COLO668 (cell line): ENCODE data around the gene HINT2.

ENCODE experiments used
- DNase-seq: peaks from one replicate; lab custom pipeline; 2025; ENCODE audit not compliant: unreplicated experiment; lab: John Stamatoyannopoulos, UW

HINT2 gene

GRCh38 chr9:35841645-35841900 is 26.7 kb upstream of the HINT2 start:
- DNase-seq, result no peak

DNA sequence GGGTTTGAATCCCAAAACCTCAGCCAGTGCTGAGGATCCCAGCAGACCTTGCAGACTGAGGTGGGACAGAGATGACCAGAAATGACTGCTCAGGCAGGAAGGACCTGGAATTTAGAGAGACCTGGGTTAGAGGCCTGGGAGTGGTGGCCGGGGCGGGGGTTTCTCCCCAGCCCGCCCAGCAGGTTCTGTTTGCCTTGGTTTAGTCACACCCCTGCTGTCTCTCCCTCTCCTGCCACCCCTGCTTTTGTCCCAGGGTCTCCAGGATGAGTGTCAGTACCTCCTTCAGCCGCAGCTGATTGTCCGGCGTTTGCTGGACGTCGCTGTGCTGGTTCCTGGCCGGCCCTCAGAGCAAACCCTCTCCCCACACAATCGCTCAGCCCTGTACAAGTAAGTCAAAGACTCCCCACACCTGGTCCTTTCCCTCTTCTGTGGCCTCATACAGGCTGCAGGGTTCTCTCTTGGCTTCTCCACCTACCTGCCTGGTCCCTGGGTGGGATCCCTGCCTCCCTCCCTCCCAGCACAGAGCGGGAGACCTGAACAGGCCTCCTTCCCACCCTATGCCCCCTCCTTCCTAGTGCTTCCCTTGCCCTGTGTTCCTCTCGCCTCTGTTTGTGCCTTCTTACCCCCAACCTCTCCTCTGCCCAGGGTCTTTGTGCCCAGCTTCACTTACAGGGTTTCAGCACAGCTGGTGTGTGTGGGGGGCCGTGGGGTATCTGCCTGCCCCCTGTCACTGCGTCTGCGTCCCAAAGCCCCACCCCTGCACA is 26.2 kb upstream of the HINT2 start:
- no peak for DNase-seq

DNA sequence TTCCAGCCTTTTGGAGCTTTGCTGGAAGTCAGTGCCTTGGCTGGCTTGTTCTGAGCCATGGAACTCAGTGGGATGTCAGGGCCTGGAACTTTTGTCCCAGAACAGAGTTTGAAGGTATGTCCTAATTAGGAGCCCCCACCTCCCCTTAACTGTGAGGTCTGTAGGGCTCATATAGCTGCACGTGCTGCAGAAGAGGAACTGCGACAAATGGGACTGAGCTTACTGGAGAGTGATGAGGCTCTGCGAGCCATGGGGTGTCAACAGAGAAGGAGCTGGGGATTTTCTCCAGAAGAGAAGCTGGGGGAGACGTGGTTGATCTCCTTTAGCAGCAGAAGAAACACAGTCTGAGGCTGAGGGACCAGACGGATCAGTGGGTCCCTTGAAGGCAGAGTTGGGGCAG is 25.1 kb upstream of the HINT2 start:
- no peak for DNase-seq

DNA sequence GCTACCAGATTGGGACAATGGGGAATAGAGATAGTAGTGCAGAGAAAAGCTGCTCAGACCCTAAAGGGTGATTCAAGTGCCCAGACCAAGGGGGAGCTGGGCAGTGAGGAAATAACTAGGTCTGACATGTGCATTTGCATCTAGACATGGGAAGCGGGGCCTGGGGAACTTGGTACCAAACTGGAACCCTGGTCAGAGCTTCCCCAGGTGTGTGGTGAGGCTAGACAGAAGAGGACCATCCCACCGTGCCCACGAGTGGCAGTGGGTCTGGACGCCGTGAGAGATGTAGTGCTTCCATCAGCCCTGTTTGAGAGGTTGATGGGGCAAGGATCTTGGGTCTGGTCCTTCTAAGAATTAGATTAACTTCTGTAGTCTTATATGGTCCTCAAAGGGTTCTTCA is 21.8 kb upstream of the HINT2 start:
- no peak for DNase-seq

- no peak for DNase-seq
Observed at GRCh38 chr9:35835766-35836165, 20.9 kb upstream of the HINT2 start.

DNA sequence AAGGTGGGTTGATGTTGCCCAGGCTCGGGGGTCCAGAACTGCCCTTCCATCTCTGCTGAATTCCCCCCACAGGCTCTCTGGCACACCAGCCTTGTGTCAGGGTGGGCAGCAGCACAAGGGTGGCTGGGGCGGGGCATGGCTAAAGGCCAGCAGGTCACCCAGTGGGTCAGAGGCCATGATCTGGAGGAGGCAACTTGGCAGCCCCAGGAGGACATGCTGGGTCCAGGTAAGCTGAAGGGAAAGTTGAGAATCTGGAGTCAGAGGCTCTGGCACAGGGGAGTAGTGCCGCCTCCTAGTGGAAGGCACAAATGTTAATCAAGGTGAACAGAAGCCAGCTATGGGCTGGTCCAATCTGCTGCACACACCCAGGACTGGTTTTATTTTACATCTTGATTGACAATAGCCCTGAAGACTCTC is 20.4 kb upstream of the HINT2 start:
- peak; percentile 3 for DNase-seq

- no peak for DNase-seq
Observed at GRCh38 chr9:35834260-35835215, 19.7 kb upstream of the HINT2 start.

DNA sequence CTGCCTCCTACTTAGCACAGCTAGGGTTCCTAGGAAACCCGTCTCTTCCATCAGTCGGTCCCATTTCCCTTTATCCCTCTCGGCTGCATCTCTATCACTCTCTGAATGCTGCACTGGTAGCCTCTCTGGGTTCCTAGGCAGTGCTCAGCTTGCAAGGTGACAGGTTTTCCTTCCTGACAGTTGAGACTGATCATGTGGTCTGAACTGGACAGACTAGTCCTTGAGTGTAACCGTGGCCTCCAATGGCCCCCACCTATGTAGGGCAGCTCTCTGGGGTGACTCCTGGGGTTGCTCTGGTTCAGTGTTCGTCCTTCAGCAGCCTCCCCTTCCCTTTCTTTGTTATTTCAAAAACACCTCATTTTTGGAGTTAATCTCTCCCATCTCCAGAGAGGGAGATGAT is 18.0 kb upstream of the HINT2 start:
- DNase-seq, result no peak

DNA sequence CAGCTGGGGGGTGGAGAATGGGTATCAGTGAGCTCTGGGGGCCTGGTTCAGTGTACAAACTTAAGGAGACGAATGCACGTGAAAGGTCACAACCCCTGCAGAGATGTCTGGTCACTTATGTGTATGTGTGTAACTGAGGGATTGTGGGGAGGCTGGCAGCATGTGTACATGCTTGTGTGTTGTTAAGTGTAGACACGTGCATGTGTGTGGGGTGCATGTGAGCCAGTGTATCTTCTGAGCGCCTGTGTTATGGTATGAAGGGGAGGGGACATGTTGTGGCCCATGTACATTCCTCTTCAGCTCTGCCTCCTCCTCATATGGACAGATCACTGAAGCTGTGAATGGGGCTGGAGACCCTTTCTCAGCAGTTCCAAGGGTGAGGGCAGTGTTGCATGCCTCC is 16.2 kb upstream of the HINT2 start:
- DNase-seq, result no peak

DNA sequence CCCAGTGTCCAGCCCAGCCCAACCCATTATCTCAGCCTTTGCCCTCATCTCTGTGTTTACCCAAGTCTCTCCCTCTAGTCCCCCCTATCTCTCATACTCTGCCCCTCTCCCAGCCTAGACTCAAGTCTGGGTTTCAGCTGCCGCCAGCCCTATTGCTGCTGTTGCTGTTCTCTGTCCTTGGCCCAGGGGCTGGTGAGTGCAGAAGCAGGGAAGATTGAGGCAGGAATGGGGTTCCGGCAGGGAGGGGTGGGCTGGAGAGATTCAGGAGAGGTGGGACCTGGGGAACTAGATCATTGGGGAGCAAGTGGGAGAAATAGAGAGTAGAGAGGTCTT is 14.9 kb upstream of the HINT2 start:
- DNase-seq, result no peak

GRCh38 chr9:35829084-35829763 is 14.4 kb upstream of the HINT2 start, which contains the start of gene TMEM8B:
TSS of gene TMEM8B (plus strand) at chr9:35829228. CDS start at chr9:35829448, 220 bp downstream.
- DNase-seq, result peak; percentile 95

DNA sequence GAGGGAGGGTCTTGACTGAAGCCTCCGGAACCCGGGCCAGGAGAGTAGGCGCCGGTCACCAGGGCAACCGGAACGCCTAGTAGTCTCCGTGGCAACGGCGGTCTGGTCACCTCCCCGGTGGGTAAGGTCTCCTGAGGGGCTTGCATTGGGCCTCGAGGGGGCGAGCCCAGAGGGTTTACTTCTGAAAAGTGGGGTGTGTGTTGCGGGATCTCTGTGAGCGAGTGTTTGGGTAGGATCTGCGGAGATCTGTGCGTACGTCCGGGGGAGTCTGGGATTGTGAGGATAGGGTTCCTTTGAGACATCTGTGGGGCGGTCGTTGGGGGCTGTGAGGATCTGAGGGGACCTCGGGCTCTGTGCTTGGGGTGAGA is 13.9 kb upstream of the HINT2 start, which contains the start of gene FAM221B:
FAM221B (minus strand) TSS at position 17 of the 368 bp plus-strand sequence. CDS start 2,571 bp downstream, outside the sequence.
- peak; percentile 33 for DNase-seq

DNA sequence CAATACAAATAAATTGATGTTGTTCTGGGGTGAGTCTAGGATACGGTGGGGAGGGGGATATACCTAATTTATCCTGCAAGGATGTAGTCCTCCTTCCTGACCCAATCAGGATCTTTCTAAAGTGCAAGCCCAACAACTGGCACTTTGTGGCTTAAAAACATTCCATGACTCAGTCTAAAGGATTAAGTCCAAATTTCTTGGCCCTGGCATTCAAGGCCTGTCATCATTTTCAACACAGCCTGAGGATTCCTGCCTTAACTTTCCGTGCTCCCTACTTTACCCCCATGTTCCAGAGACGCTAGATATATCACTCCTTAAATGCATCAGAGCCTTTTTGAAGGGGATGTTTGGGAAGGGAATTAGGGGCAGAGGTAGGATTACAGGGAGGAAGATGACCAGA is 12.6 kb upstream of the HINT2 start:
- DNase-seq, result no peak

GRCh38 chr9:35826071-35826701 is 11.3 kb upstream of the HINT2 start:
- peak; percentile 23 for DNase-seq

DNA sequence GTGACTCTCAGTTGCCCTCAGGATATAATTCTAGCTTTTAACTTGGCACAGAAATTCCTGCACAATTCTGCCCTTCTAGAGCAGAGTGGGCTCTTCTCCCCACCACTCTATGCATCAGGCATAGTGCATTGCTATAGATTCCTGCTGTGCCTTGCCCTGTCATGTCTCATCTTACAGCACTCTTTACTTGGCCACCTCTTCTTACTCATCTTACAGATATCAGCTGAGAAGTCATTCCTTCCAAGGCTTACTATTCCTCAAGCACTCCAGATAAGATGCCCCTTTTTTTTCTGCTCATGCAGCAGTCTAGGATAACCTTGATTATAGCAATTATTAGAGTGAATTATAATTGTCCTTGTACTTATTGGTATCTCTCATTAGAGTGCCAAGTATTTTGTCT is 8.1 kb upstream of the HINT2 start:
- DNase-seq, result no peak

GRCh38 chr9:35820076-35820475 is 5.2 kb upstream of the HINT2 start:
- no peak for DNase-seq

GRCh38 chr9:35818341-35818740 is 3.5 kb upstream of the HINT2 start:
- no peak for DNase-seq

DNA sequence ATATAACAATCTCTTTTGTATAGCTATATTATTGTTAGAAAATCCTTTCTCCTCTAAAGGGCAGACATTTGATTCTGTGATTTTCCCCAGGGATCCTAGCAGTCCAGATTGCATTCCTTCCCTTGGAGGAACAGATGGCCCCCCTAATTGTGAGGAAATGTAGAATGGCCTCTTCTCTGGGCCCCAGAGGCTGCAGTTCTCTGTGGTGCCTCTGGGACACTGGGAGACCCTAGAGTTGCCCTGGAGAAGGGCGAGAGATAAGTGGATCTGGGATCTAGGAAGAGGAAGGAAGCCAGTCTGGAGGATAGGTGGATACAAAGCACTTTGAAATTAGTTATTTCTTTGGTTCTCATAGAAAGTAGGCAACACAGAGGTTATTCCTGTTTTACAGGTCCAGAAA is 1.9 kb upstream of the HINT2 start:
- peak; percentile 4 for DNase-seq

DNA sequence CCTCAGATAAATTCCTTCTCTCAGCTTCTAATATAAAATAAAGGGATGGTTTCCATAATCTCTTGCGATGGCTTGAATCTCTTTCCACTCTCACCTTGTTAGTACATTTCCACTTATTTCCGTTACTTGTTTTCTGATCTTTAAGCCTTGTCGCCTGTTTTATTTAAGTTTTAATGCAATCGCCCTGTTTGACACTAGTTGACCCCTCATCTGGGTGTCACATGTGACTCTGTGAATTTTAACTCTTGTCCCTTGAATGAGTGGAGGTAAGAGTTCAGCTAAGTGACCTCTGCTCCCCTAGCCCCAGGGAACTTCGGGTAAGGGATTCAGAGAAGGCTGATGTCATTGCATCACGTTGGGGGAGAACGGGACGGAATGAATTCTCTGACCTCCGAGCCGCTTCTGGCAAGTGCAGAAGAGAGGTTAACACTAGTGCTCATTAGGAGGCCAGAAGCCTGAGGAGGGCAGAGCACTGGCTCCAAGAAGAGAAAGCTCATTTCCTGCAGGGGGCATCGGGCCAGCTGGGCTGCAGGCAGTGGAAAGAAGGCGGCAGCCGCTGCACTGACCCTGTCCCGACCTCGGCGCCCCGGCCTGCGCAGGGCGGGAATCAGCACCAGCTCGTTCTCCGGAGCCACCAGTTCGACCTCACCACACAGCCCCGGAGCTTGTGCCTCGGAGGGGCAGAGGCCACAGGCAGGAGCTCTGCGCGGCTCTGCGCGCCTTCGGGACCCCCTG is 569 bp downstream of the HINT2 start:
- DNase-seq, result peak; percentile 49

- DNase-seq, result peak; percentile 26
Observed at GRCh38 chr9:35813434-35814105, 1.3 kb downstream of the HINT2 start.
